ENCODE measurements around the gene CELF3.

Gene CELF3

GRCh38 chr1:151716771-151717631 lies at the start of gene CELF3:
Gene CELF3 (minus strand): TSS chr1:151716803. CDS start chr1:151716020, 783 bp downstream.
- peak within 1 kb of the TSS; percentile 30 to 54 for H3K4me3 ChIP-seq (ENCODE audit: low read depth in 1 of 2, low read length in 2 of 2)

GRCh38 chr1:151763990-151764389 lies 47.4 kb upstream of the CELF3 start:
- H3K9me3 ChIP-seq (ENCODE audit: control insufficient read depth in 1 of 2, low read length in 2 of 2), result no peaks in the 10 kb centered on the region
- H3K4me3 ChIP-seq (ENCODE audit: low read depth in 1 of 2, low read length in 2 of 2), result peak overlapping the region; percentile 84 to 88
- peak overlapping the region; percentile 96 for H3K27ac ChIP-seq (ENCODE audit: low read length)
- peaks cover 26 to 27% of the 10 kb centered on the region in 2 donors for H3K36me3 ChIP-seq (ENCODE audit: control insufficient read depth in 1 of 2, insufficient read depth in 2 of 2, low read length in 2 of 2)
- peaks cover 6 to 14% of the 10 kb centered on the region in 2 donors for H3K4me1 ChIP-seq (ENCODE audit: control insufficient read depth in 1 of 2, insufficient read depth in 2 of 2, low read length in 2 of 2)
- H3K27me3 ChIP-seq (ENCODE audit: low read depth, low read length), result no peaks in the 10 kb centered on the region

More at GRCh38 chr1:151716771-151717631, at the start of gene CELF3:
- Histone ChIP-seq H3K27ac (ENCODE audit: low read length) (no peak within 1 kb of the TSS), H3K9me3 (ENCODE audit: control insufficient read depth in 1 of 2, low read length in 2 of 2) (no peaks in the 10 kb centered on the region), H3K36me3 (ENCODE audit: control insufficient read depth in 1 of 2, insufficient read depth in 2 of 2, low read length in 2 of 2) (no peaks in the 10 kb centered on the region), H3K4me1 (ENCODE audit: control insufficient read depth in 1 of 2, insufficient read depth in 2 of 2, low read length in 2 of 2) (peaks cover 19 to 32% of the 10 kb centered on the region in 2 donors), H3K27me3 (ENCODE audit: low read depth, low read length) (peaks cover 18% of the 10 kb centered on the region)

- H3K36me3 ChIP-seq (ENCODE audit: control insufficient read depth in 1 of 2, insufficient read depth in 2 of 2, low read length in 2 of 2), result peaks cover 30 to 31% of the 10 kb centered on the region in 2 donors
- no peaks in the 10 kb centered on the region for H3K27me3 ChIP-seq (ENCODE audit: low read depth, low read length)
- peaks cover 6 to 14% of the 10 kb centered on the region in 2 donors for H3K4me1 ChIP-seq (ENCODE audit: control insufficient read depth in 1 of 2, insufficient read depth in 2 of 2, low read length in 2 of 2)
- H3K27ac ChIP-seq (ENCODE audit: low read length), result peak within 1 kb of the TSS; percentile 96
- peak within 1 kb of the TSS; percentile 84 to 88 for H3K4me3 ChIP-seq (ENCODE audit: low read depth in 1 of 2, low read length in 2 of 2)
- no peaks in the 10 kb centered on the region for H3K9me3 ChIP-seq (ENCODE audit: control insufficient read depth in 1 of 2, low read length in 2 of 2)
Observed at GRCh38 chr1:151762941-151763921, 46.6 kb upstream of the CELF3 start, which contains the start of gene MRPL9. Gene MRPL9 (minus strand): TSS chr1:151763496. CDS start chr1:151763479, 17 bp downstream.

GRCh38 chr1:151760597-151761385 lies 44.2 kb upstream of the CELF3 start:
- peaks cover 6 to 14% of the 10 kb centered on the region in 2 donors for H3K4me1 ChIP-seq (ENCODE audit: control insufficient read depth in 1 of 2, insufficient read depth in 2 of 2, low read length in 2 of 2)
- no peaks in the 10 kb centered on the region for H3K27me3 ChIP-seq (ENCODE audit: low read depth, low read length)
- H3K4me3 ChIP-seq (ENCODE audit: low read depth in 1 of 2, low read length in 2 of 2), result no peak overlapping the region
- no peaks in the 10 kb centered on the region for H3K9me3 ChIP-seq (ENCODE audit: control insufficient read depth in 1 of 2, low read length in 2 of 2)
- no peak overlapping the region for H3K27ac ChIP-seq (ENCODE audit: low read length)
- H3K36me3 ChIP-seq (ENCODE audit: control insufficient read depth in 1 of 2, insufficient read depth in 2 of 2, low read length in 2 of 2), result peaks cover 30 to 41% of the 10 kb centered on the region in 2 donors

- Histone ChIP-seq H3K27me3 (ENCODE audit: low read depth, low read length) (no peaks in the 10 kb centered on the region), H3K9me3 (ENCODE audit: control insufficient read depth in 1 of 2, low read length in 2 of 2) (no peaks in the 10 kb centered on the region), H3K4me3 (ENCODE audit: low read depth in 1 of 2, low read length in 2 of 2) (no peak overlapping the region), H3K4me1 (ENCODE audit: control insufficient read depth in 1 of 2, insufficient read depth in 2 of 2, low read length in 2 of 2) (peaks cover 4 to 11% of the 10 kb centered on the region in 2 donors), H3K27ac (ENCODE audit: low read length) (no peak overlapping the region), H3K36me3 (ENCODE audit: control insufficient read depth in 1 of 2, insufficient read depth in 2 of 2, low read length in 2 of 2) (peaks cover 30 to 41% of the 10 kb centered on the region in 2 donors)
Observed at GRCh38 chr1:151759241-151759640, 42.6 kb upstream of the CELF3 start.

- no peaks in the 10 kb centered on the region for H3K27me3 ChIP-seq (ENCODE audit: low read depth, low read length)
- no peak overlapping the region for H3K4me3 ChIP-seq (ENCODE audit: low read depth in 1 of 2, low read length in 2 of 2)
- no peaks in the 10 kb centered on the region for H3K4me1 ChIP-seq (ENCODE audit: control insufficient read depth in 1 of 2, insufficient read depth in 2 of 2, low read length in 2 of 2)
- no peaks in the 10 kb centered on the region for H3K9me3 ChIP-seq (ENCODE audit: control insufficient read depth in 1 of 2, low read length in 2 of 2)
- H3K27ac ChIP-seq (ENCODE audit: low read length), result no peak overlapping the region
- peaks cover 22 to 35% of the 10 kb centered on the region in 2 donors for H3K36me3 ChIP-seq (ENCODE audit: control insufficient read depth in 1 of 2, insufficient read depth in 2 of 2, low read length in 2 of 2)
Observed at GRCh38 chr1:151756291-151756690, 39.7 kb upstream of the CELF3 start.

- Histone ChIP-seq H3K27me3 (ENCODE audit: low read depth, low read length) (no peaks in the 10 kb centered on the region), H3K4me3 (ENCODE audit: low read depth in 1 of 2, low read length in 2 of 2) (no peak overlapping the region)
Observed at GRCh38 chr1:151741516-151741915, 24.9 kb upstream of the CELF3 start.

GRCh38 chr1:151739590-151740355 lies 23.2 kb upstream of the CELF3 start:
- H3K4me3 ChIP-seq (ENCODE audit: low read depth in 1 of 2, low read length in 2 of 2), result no peak overlapping the region
- no peaks in the 10 kb centered on the region for H3K9me3 ChIP-seq (ENCODE audit: control insufficient read depth in 1 of 2, low read length in 2 of 2)
- no peaks in the 10 kb centered on the region for H3K4me1 ChIP-seq (ENCODE audit: control insufficient read depth in 1 of 2, insufficient read depth in 2 of 2, low read length in 2 of 2)
- no peaks in the 10 kb centered on the region for H3K36me3 ChIP-seq (ENCODE audit: control insufficient read depth in 1 of 2, insufficient read depth in 2 of 2, low read length in 2 of 2)
- H3K27me3 ChIP-seq (ENCODE audit: low read depth, low read length), result no peaks in the 10 kb centered on the region
- no peak overlapping the region for H3K27ac ChIP-seq (ENCODE audit: low read length)

More at GRCh38 chr1:151741516-151741915, 24.9 kb upstream of the CELF3 start:
- H3K4me1 ChIP-seq (ENCODE audit: control insufficient read depth in 1 of 2, insufficient read depth in 2 of 2, low read length in 2 of 2), result no peaks in the 10 kb centered on the region
- H3K27ac ChIP-seq (ENCODE audit: low read length), result no peak overlapping the region
- H3K36me3 ChIP-seq (ENCODE audit: control insufficient read depth in 1 of 2, insufficient read depth in 2 of 2, low read length in 2 of 2), result no peaks in the 10 kb centered on the region
- no peaks in the 10 kb centered on the region for H3K9me3 ChIP-seq (ENCODE audit: control insufficient read depth in 1 of 2, low read length in 2 of 2)

GRCh38 chr1:151737479-151737878 lies 20.9 kb upstream of the CELF3 start:
- no peaks in the 10 kb centered on the region for H3K27me3 ChIP-seq (ENCODE audit: low read depth, low read length)
- H3K9me3 ChIP-seq (ENCODE audit: control insufficient read depth in 1 of 2, low read length in 2 of 2), result no peaks in the 10 kb centered on the region
- no peak overlapping the region for H3K27ac ChIP-seq (ENCODE audit: low read length)
- no peak overlapping the region for H3K4me3 ChIP-seq (ENCODE audit: low read depth in 1 of 2, low read length in 2 of 2)
- H3K4me1 ChIP-seq (ENCODE audit: control insufficient read depth in 1 of 2, insufficient read depth in 2 of 2, low read length in 2 of 2), result no peaks in the 10 kb centered on the region
- no peaks in the 10 kb centered on the region for H3K36me3 ChIP-seq (ENCODE audit: control insufficient read depth in 1 of 2, insufficient read depth in 2 of 2, low read length in 2 of 2)

GRCh38 chr1:151737026-151737425 lies 20.4 kb upstream of the CELF3 start:
- Histone ChIP-seq H3K27me3 (ENCODE audit: low read depth, low read length) (no peaks in the 10 kb centered on the region), H3K36me3 (ENCODE audit: control insufficient read depth in 1 of 2, insufficient read depth in 2 of 2, low read length in 2 of 2) (no peaks in the 10 kb centered on the region), H3K27ac (ENCODE audit: low read length) (no peak overlapping the region), H3K4me1 (ENCODE audit: control insufficient read depth in 1 of 2, insufficient read depth in 2 of 2, low read length in 2 of 2) (no peaks in the 10 kb centered on the region), H3K4me3 (ENCODE audit: low read depth in 1 of 2, low read length in 2 of 2) (no peak overlapping the region), H3K9me3 (ENCODE audit: control insufficient read depth in 1 of 2, low read length in 2 of 2) (no peaks in the 10 kb centered on the region)

Data from muscle layer of duodenum (tissue), 2 donors.